Mesothelial cell of epicardium (in vitro differentiated cells): ENCODE data around the gene FCRL2. TPM values are rescaled to one million over a fixed set of nuclear protein-coding genes. Genes with fewer than 3 reads are reported as not detected.
"Not testable (repeated sequence)": the region's sequence is repeated elsewhere in the genome, so short reads cannot be mapped to it uniquely, and the experiment has no call there.

Source experiments
- DNase-seq, 2 experiments: peaks; one replicate each; pipeline ENCODE4 v3.0.0; 2021; ENCODE audit warnings: low spot score in 2 of 2; ENCODE audit not compliant: unreplicated experiment in 2 of 2
- H3K27ac Mint-ChIP-seq: 2 replicates; pipeline ENCODE4 v1.8.0; 2021; ENCODE audit warnings: mixed read lengths
- H3K27me3 Mint-ChIP-seq: 2 replicates; pipeline ENCODE4 v1.8.0; 2021; ENCODE audit warnings: low read depth, mixed read lengths
- H3K36me3 Mint-ChIP-seq: 2 replicates; pipeline ENCODE4 v1.8.0; 2021; ENCODE audit warnings: mixed read lengths
- H3K4me1 Mint-ChIP-seq: 2 replicates; pipeline ENCODE4 v1.8.0; 2021; ENCODE audit warnings: mixed read lengths
- H3K4me3 Mint-ChIP-seq: 2 replicates; pipeline ENCODE4 v1.8.0; 2021; ENCODE audit warnings: mild to moderate bottlenecking, moderate library complexity, mixed read lengths
- H3K9me3 Mint-ChIP-seq: 2 replicates; pipeline ENCODE4 v1.8.0; 2021; ENCODE audit warnings: mixed read lengths
- CTCF ChIP-seq: fragments of 200-600 bp; sonication (generic); IDR thresholded peaks from one replicate; pipeline ENCODE4 v1.5.0; 2021; ENCODE audit warnings: antibody characterized with exemption; ENCODE audit not compliant: unreplicated experiment
- total RNA-seq: library from RNA; stranded (reverse); gene quantifications from 3 replicates; pipeline ENCODE4 v1.2.1, GENCODE V29; 2021

FCRL2 gene
- total RNA-seq, 1 donor from 2014 or later: not detected

GRCh38 chr1:157753611-157754010 lies 23.3 kb downstream of the FCRL2 start:
- Mint-ChIP-seq H3K4me1 (no peaks in the 10 kb centered on the region), H3K36me3 (no peaks in the 10 kb centered on the region), H3K4me3 (no peak overlapping the region), H3K27ac (no peak overlapping the region), H3K9me3 (peaks cover under 1% of the 10 kb centered on the region), H3K27me3 (peaks cover 2% of the 10 kb centered on the region)
- DNase-seq: no peak
- TF ChIP-seq CTCF: no peak

GRCh38 chr1:157751283-157751682 lies 25.6 kb downstream of the FCRL2 start:
- Mint-ChIP-seq H3K9me3 (no peaks in the 10 kb centered on the region), H3K4me1 (no peaks in the 10 kb centered on the region), H3K27ac (no peak overlapping the region), H3K36me3 (no peaks in the 10 kb centered on the region), H3K27me3 (peaks cover 2% of the 10 kb centered on the region), H3K4me3 (no peak overlapping the region)
- DNase-seq: no peak
- no peak for TF ChIP-seq CTCF

GRCh38 chr1:157748262-157748817 lies 28.6 kb downstream of the FCRL2 start:
- no peak overlapping the region for H3K27ac Mint-ChIP-seq
- TF ChIP-seq CTCF: no peak
- no peak for DNase-seq
- H3K36me3 Mint-ChIP-seq: no peaks in the 10 kb centered on the region
- H3K4me1 Mint-ChIP-seq: no peaks in the 10 kb centered on the region
- no peaks in the 10 kb centered on the region for H3K9me3 Mint-ChIP-seq
- no peak overlapping the region for H3K4me3 Mint-ChIP-seq
- peaks cover 2% of the 10 kb centered on the region for H3K27me3 Mint-ChIP-seq

- no peaks in the 10 kb centered on the region for H3K9me3 Mint-ChIP-seq
- no peak for DNase-seq
- H3K27me3 Mint-ChIP-seq: peaks cover 7% of the 10 kb centered on the region
- H3K4me1 Mint-ChIP-seq: no peaks in the 10 kb centered on the region
- TF ChIP-seq CTCF: no peak
- no peaks in the 10 kb centered on the region for H3K36me3 Mint-ChIP-seq
- no peak overlapping the region for H3K4me3 Mint-ChIP-seq
- H3K27ac Mint-ChIP-seq: no peak overlapping the region
Observed at GRCh38 chr1:157739229-157739901, 37.6 kb downstream of the FCRL2 start.

- H3K4me3 Mint-ChIP-seq, H3K27ac Mint-ChIP-seq, H3K36me3 Mint-ChIP-seq, H3K9me3 Mint-ChIP-seq, H3K27me3 Mint-ChIP-seq, DNase-seq, H3K4me1 Mint-ChIP-seq: not testable (repeated sequence)
Observed at GRCh38 chr1:157735991-157736390, 40.9 kb downstream of the FCRL2 start.

- H3K4me3 Mint-ChIP-seq: no peak overlapping the region
- H3K27me3 Mint-ChIP-seq: peaks cover 2% of the 10 kb centered on the region
- H3K4me1 Mint-ChIP-seq: no peaks in the 10 kb centered on the region
- H3K36me3 Mint-ChIP-seq: no peaks in the 10 kb centered on the region
- no peak for TF ChIP-seq CTCF
- no peak for DNase-seq
- peaks cover 4% of the 10 kb centered on the region for H3K9me3 Mint-ChIP-seq
- no peak overlapping the region for H3K27ac Mint-ChIP-seq
Observed at GRCh38 chr1:157734321-157734720, 42.6 kb downstream of the FCRL2 start.
